GM13976 (cell line): ENCODE results near the gene UTS2R.
"Not testable (repeated sequence)": the region's sequence is repeated elsewhere in the genome, so short reads cannot be mapped to it uniquely, and the experiment has no call there.

Source experiments
- DNase-seq: peaks from one replicate; pipeline ENCODE4 v3.0.0; 2012; ENCODE audit warnings: low spot score
- CTCF ChIP-seq: IDR thresholded peaks from 2 replicates; pipeline ENCODE4 v1.5.1; 2012; ENCODE audit warnings: borderline replicate concordance, mild to moderate bottlenecking; ENCODE audit not compliant: insufficient read depth; ENCODE audit errors: extremely low read depth, missing control alignments, control extremely low read depth
- in situ Hi-C: fragments of 300-500 bp; cut with MboI; formaldehyde crosslinking; loops from one replicate; pipeline ENCODE4 v1.12.0; 2022; ENCODE audit warnings: low sequenced_read_pairs, mixed read lengths, inconsistent platforms; ENCODE audit not compliant: unreplicated experiment

Gene UTS2R

GRCh38 chr17:82406131-82406671 is 34.6 kb downstream of the UTS2R start:
- no peak for TF ChIP-seq CTCF
- no peak for DNase-seq
- in situ Hi-C loops: loop anchor here (5.0 kb wide), 1 partner anchor 54 kb away; no protein-coding TSS in a partner anchor

- DNase-seq: no peak
- TF ChIP-seq CTCF: no peak
- in situ Hi-C loops: loop anchor here (5.0 kb wide), 1 partner anchor 55 kb away; no protein-coding TSS in a partner anchor
Measured at GRCh38 chr17:82407255-82407654, 35.7 kb downstream of the UTS2R start.

- no peak for DNase-seq
- TF ChIP-seq CTCF: no peak
- in situ Hi-C loops: loop anchor here (5.0 kb wide), 1 partner anchor 56 kb away; no protein-coding TSS in a partner anchor
Measured at GRCh38 chr17:82408288-82408937, 36.8 kb downstream of the UTS2R start.

- in situ Hi-C loops: loop anchor here (5.0 kb wide), 1 partner anchor 57 kb away; no protein-coding TSS in a partner anchor
- DNase-seq: no peak
- no peak for TF ChIP-seq CTCF
Measured at GRCh38 chr17:82408938-82409318, 37.4 kb downstream of the UTS2R start.

- DNase-seq: no peak
- no peak for TF ChIP-seq CTCF
- in situ Hi-C loops: no loop called here
Measured at GRCh38 chr17:82410014-82410716, 38.6 kb downstream of the UTS2R start.

GRCh38 chr17:82411396-82412053 is 40.0 kb downstream of the UTS2R start:
- in situ Hi-C loops: no loop called here
- no peak for TF ChIP-seq CTCF
- DNase-seq: no peak

GRCh38 chr17:82412081-82412480 is 40.5 kb downstream of the UTS2R start:
- DNase-seq, in situ Hi-C loops: not testable (repeated sequence)
